Ascending aorta (tissue), 2 donors: ENCODE measurements around the gene KAZN. TPM values are rescaled to one million over a fixed set of nuclear protein-coding genes. Genes with fewer than 3 reads are reported as not detected.

Source experiments
- DNase-seq, 2 donors: peaks; one replicate each; pipeline ENCODE4 v3.0.0-alpha.2; 2019; ENCODE audit warnings: low spot score in 2 of 2
- H3K27ac ChIP-seq, 2 donors: fragments of 200-600 bp; sonication (generic); one replicate each; pipeline ENCODE4 v1.5.1; 2016 to 2017; ENCODE audit warnings: mild to moderate bottlenecking in 1 of 2
- H3K27me3 ChIP-seq: fragments of 200-600 bp; sonication (generic); one replicate; pipeline ENCODE4 v1.5.1; 2017
- H3K36me3 ChIP-seq, 2 donors: fragments of 200-600 bp; sonication (generic); one replicate each; pipeline ENCODE4 v1.5.1; 2016
- H3K4me1 ChIP-seq, 2 donors: fragments of 200-600 bp; sonication (generic); one replicate each; pipeline ENCODE4 v1.5.1; 2016 to 2017; ENCODE audit warnings: mild to moderate bottlenecking in 1 of 2
- H3K4me3 ChIP-seq, 2 donors: fragments of 200-600 bp; sonication (generic); one replicate each; pipeline ENCODE4 v1.5.1; 2016 to 2017; ENCODE audit warnings: mild to moderate bottlenecking in 1 of 2
- H3K9me3 ChIP-seq, 2 donors: fragments of 200-600 bp; sonication (generic); one replicate each; pipeline ENCODE4 v1.5.1; 2016
- CTCF ChIP-seq, 3 experiments: fragments of 200-600 bp in 2 of 3; fragments of 450-650 bp in 1 of 3; sonication (generic) in 2 of 3; IDR thresholded peaks; one replicate each; pipeline ENCODE4 v1.5.1; 2016 to 2019; ENCODE audit warnings: antibody characterized with exemption in 3 of 3, mild to moderate bottlenecking in 1 of 3, moderate library complexity in 1 of 3
- intact Hi-C: fragments of 100-400 bp; cut with DNase I; formaldehyde crosslinking; loops from one replicate; pipeline ENCODE4 v1.15.1; 2023
- total RNA-seq: library from RNA; depleted of rRNA; stranded (reverse); fragments of >200 nt; gene quantifications from one replicate; pipeline ENCODE4 v1.1.0, GENCODE V29; 2016

Gene KAZN
- total RNA-seq, 1 donor from 2014 or later = 58.5 TPM

- no peak for DNase-seq
- no peaks in the 10 kb centered on the region for H3K36me3 ChIP-seq
- H3K9me3 ChIP-seq = no peaks in the 10 kb centered on the region
- no peaks in the 10 kb centered on the region for H3K27me3 ChIP-seq
- no peaks in the 10 kb centered on the region for H3K4me1 ChIP-seq
- intact Hi-C loops = no loop called here
- H3K4me3 ChIP-seq = no peak overlapping the region
- TF ChIP-seq CTCF (IDR thresholded peaks at IDR 0.05) = no peak
- H3K27ac ChIP-seq = no peak overlapping the region
These were observed 15.4 kb downstream of the KAZN start for GRCh38 chr1:14613926-14614325.

- H3K4me1 ChIP-seq = no peaks in the 10 kb centered on the region
- DNase-seq = no peak
- no peak for TF ChIP-seq CTCF (IDR thresholded peaks at IDR 0.05)
- H3K27ac ChIP-seq = no peak overlapping the region
- H3K36me3 ChIP-seq = no peaks in the 10 kb centered on the region
- intact Hi-C loops = no loop called here
- H3K4me3 ChIP-seq = no peak overlapping the region
- H3K9me3 ChIP-seq = no peaks in the 10 kb centered on the region
- no peaks in the 10 kb centered on the region for H3K27me3 ChIP-seq
These were observed 15.9 kb downstream of the KAZN start for GRCh38 chr1:14614341-14614740.

- TF ChIP-seq CTCF (IDR thresholded peaks at IDR 0.05) = no peak
- Histone ChIP-seq H3K4me1 (no peaks in the 10 kb centered on the region), H3K9me3 (no peaks in the 10 kb centered on the region), H3K27ac (no peak overlapping the region), H3K4me3 (no peak overlapping the region), H3K36me3 (no peaks in the 10 kb centered on the region), H3K27me3 (no peaks in the 10 kb centered on the region)
- no peak for DNase-seq
- intact Hi-C loops = no loop called here
These were observed 17.2 kb downstream of the KAZN start for GRCh38 chr1:14615549-14616218.

GRCh38 chr1:14616632-14617396 lies 18.3 kb downstream of the KAZN start:
- no peak for DNase-seq
- intact Hi-C loops = no loop called here
- H3K9me3 ChIP-seq = no peaks in the 10 kb centered on the region
- TF ChIP-seq CTCF (IDR thresholded peaks at IDR 0.05) = no peak
- H3K27me3 ChIP-seq = no peaks in the 10 kb centered on the region
- H3K4me1 ChIP-seq = no peaks in the 10 kb centered on the region
- no peak overlapping the region for H3K4me3 ChIP-seq
- H3K36me3 ChIP-seq = no peaks in the 10 kb centered on the region
- no peak overlapping the region for H3K27ac ChIP-seq

GRCh38 chr1:14617791-14618190 lies 19.3 kb downstream of the KAZN start:
- H3K27ac ChIP-seq = no peak overlapping the region
- H3K9me3 ChIP-seq = no peaks in the 10 kb centered on the region
- TF ChIP-seq CTCF (IDR thresholded peaks at IDR 0.05) = no peak
- no peaks in the 10 kb centered on the region for H3K36me3 ChIP-seq
- H3K27me3 ChIP-seq = no peaks in the 10 kb centered on the region
- no peak overlapping the region for H3K4me3 ChIP-seq
- intact Hi-C loops = no loop called here
- H3K4me1 ChIP-seq = no peaks in the 10 kb centered on the region
- DNase-seq = no peak
